ENCODE results near the gene ACSL1. TPM values are rescaled to one million over a fixed set of nuclear protein-coding genes. Genes with fewer than 3 reads are reported as not detected.

Gene ACSL1
- total and polyA plus RNA-seq, 2 donors (not counting 3 experiments of a cell fraction or from before 2014, with no cell fraction given): 7.3 to 17.7 TPM

- intact Hi-C loops (cut with micrococcal nuclease): no loop called here
- POLR2A ChIA-PET: no interaction called here
Measured at GRCh38 chr4:184851200-184851541, 25.4 kb upstream of the ACSL1 start.

More at GRCh38 chr4:184851200-184851541, 25.4 kb upstream of the ACSL1 start:
- Histone ChIP-seq H3K4me1 (ENCODE audit: control insufficient read depth, extremely low read depth, insufficient read depth, low read length) (no peaks in the 10 kb centered on the region), H3K9ac (replicated peaks; ENCODE audit: extremely low read depth, insufficient read depth, low read length) (no peak overlapping the region), H3K36me3 (ENCODE audit: control insufficient read depth in 2 of 2, extremely low read depth in 1 of 2, insufficient read depth in 2 of 2, low read length in 2 of 2) (no peaks in the 10 kb centered on the region), H3K9me3 (replicated peaks; ENCODE audit: control insufficient read depth, insufficient read depth, low read length) (no peaks in the 10 kb centered on the region), H3K4me2 (ENCODE audit: insufficient read depth, low read length) (no peak overlapping the region), H3K9me1 (replicated peaks; ENCODE audit: control insufficient read depth, extremely low read depth, insufficient read depth, low read length) (no peaks in the 10 kb centered on the region), H4K20me1 (replicated peaks; ENCODE audit: control insufficient read depth, extremely low read depth, insufficient read depth, low read length) (no peaks in the 10 kb centered on the region), H3K4me3 (replicated peaks in 1 of 3; ENCODE audit: insufficient read depth in 1 of 3, low read depth in 1 of 3, low read length in 3 of 3) (no peak overlapping the region), H2AFZ (ENCODE audit: low read depth, low read length) (no peak overlapping the region), H3K27ac (ENCODE audit: insufficient read depth, low read depth, low read length) (no peak overlapping the region), H3K79me2 (ENCODE audit: control insufficient read depth, insufficient read depth, low read length) (no peaks in the 10 kb centered on the region), H3K27me3 (ENCODE audit: control insufficient read depth in 2 of 2, insufficient read depth in 2 of 2, low read length in 2 of 2) (peaks cover 0 to 2% of the 10 kb centered on the region in 2 experiments)
- dilution Hi-C loops (cut with MboI; ENCODE audit: extremely low pct_ligation_motif_present, low sequenced_read_pairs): no loop called here
- FAIRE-seq: no peak
- CTCF ChIA-PET: no interaction called here
- no peak for DNase-seq (ENCODE audit: low read depth, low spot score)
- BruUV-seq (replicated peaks): no TSS peak
- TF ChIP-seq FOS (IDR thresholded peaks at IDR 0.05; ENCODE audit: borderline replicate concordance, insufficient read depth, low read length) (no peak), MYC (IDR thresholded peaks at IDR 0.05; ENCODE audit: low read depth, low read length) (no peak), POLR2A (IDR thresholded peaks at IDR 0.05; ENCODE audit: low read depth, low read length) (no peak), GATA2 (IDR thresholded peaks at IDR 0.05; ENCODE audit: insufficient read depth, insufficient read length, low read depth, low read length) (no peak), JUN (IDR thresholded peaks at IDR 0.05; ENCODE audit: borderline replicate concordance, insufficient read depth, insufficient read length, low read depth) (no peak), POLR2AphosphoS5 (IDR thresholded peaks at IDR 0.05; ENCODE audit: insufficient read depth, low read depth, low read length) (no peak), EZH2 (IDR thresholded peaks at IDR 0.05; ENCODE audit: borderline replicate concordance, low read depth, low read length, severe bottlenecking) (no peak), MAX (IDR thresholded peaks at IDR 0.05; ENCODE audit: insufficient read depth, insufficient read length) (no peak)
- TF ChIP-seq, protein P1, sequence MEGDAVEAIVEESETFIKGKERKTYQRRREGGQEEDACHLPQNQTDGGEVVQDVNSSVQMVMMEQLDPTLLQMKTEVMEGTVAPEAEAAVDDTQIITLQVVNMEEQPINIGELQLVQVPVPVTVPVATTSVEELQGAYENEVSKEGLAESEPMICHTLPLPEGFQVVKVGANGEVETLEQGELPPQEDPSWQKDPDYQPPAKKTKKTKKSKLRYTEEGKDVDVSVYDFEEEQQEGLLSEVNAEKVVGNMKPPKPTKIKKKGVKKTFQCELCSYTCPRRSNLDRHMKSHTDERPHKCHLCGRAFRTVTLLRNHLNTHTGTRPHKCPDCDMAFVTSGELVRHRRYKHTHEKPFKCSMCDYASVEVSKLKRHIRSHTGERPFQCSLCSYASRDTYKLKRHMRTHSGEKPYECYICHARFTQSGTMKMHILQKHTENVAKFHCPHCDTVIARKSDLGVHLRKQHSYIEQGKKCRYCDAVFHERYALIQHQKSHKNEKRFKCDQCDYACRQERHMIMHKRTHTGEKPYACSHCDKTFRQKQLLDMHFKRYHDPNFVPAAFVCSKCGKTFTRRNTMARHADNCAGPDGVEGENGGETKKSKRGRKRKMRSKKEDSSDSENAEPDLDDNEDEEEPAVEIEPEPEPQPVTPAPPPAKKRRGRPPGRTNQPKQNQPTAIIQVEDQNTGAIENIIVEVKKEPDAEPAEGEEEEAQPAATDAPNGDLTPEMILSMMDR (IDR thresholded peaks at IDR 0.05; ENCODE audit: extremely low read depth in 1 of 2, insufficient read depth in 1 of 2, low read depth in 1 of 2, low read length in 2 of 2): no peak

All from endothelial cell of umbilical vein (primary cell).